DND-41 (cell line): ENCODE results near the gene BSG.

Experiments used
- ATAC-seq: fragments of 200-7000 bp; cut with Tn5 transposase; 3 replicates; pipeline ENCODE4 v1.9.1; 2021; ENCODE audit warnings: low read depth; ENCODE audit not compliant: insufficient read depth
- DNase-seq: peaks from one replicate; pipeline ENCODE4 v3.0.0-alpha.2; 2020
- H2AFZ ChIP-seq: 2 replicates; pipeline ENCODE4 v1.6.0; 2012; ENCODE audit warnings: low read depth, low read length
- H3K27ac ChIP-seq: 2 replicates; pipeline ENCODE4 v1.5.1; 2012; ENCODE audit warnings: low read length, inconsistent platforms
- H3K27me3 ChIP-seq: fragments of 200-600 bp; sonication (generic); 2 replicates; pipeline ENCODE4 v1.6.0; 2012; ENCODE audit warnings: low read length, mild to moderate bottlenecking, inconsistent platforms; ENCODE audit not compliant: insufficient read depth, poor library complexity
- H3K36me3 ChIP-seq: 2 replicates; pipeline ENCODE4 v1.5.1; 2012; ENCODE audit warnings: low read length, inconsistent platforms; ENCODE audit not compliant: insufficient read depth
- H3K4me1 ChIP-seq: 2 replicates; pipeline ENCODE4 v1.5.1; 2012; ENCODE audit warnings: mild to moderate bottlenecking, low read length; ENCODE audit not compliant: insufficient read depth
- H3K4me2 ChIP-seq: 2 replicates; pipeline ENCODE4 v1.6.0; 2012; ENCODE audit warnings: mild to moderate bottlenecking, moderate library complexity, low read length, inconsistent platforms; ENCODE audit not compliant: insufficient read depth
- H3K4me3 ChIP-seq, 2 experiments: fragments of 200-600 bp in 1 of 2; shearing (Covaris generic) in 1 of 2; 2 replicates each; pipeline ENCODE4 v1.5.1; 2012 to 2016; ENCODE audit warnings: inconsistent platforms in 2 of 2, low read length in 2 of 2, mild to moderate bottlenecking in 2 of 2, low read depth in 1 of 2, moderate library complexity in 1 of 2
- H3K79me2 ChIP-seq: 2 replicates; pipeline ENCODE4 v1.6.0; 2012; ENCODE audit warnings: low read length, inconsistent platforms; ENCODE audit not compliant: insufficient read depth
- H3K9ac ChIP-seq: 2 replicates; pipeline ENCODE4 v1.6.0; 2012; ENCODE audit warnings: low read depth, mild to moderate bottlenecking, inconsistent platforms, low read length, moderate library complexity
- H3K9me3 ChIP-seq: 2 replicates; pipeline ENCODE4 v1.5.1; 2012; ENCODE audit warnings: low read length, moderate library complexity, mild to moderate bottlenecking, inconsistent platforms; ENCODE audit not compliant: insufficient read depth, severe bottlenecking
- H4K20me1 ChIP-seq: 2 replicates; pipeline ENCODE4 v1.6.0; 2012; ENCODE audit warnings: low read length; ENCODE audit not compliant: insufficient read depth
- CTCF ChIP-seq: IDR thresholded peaks from 2 replicates; pipeline ENCODE4 v1.5.1; 2012; ENCODE audit warnings: borderline replicate concordance, low read length, moderate library complexity, mild to moderate bottlenecking; ENCODE audit not compliant: poor library complexity, severe bottlenecking; ENCODE audit errors: extremely low read depth
- EZH2 ChIP-seq: IDR thresholded peaks from 3 replicates; pipeline ENCODE4 v1.6.1; 2012; ENCODE audit warnings: borderline replicate concordance, low read depth, mild to moderate bottlenecking, moderate library complexity, low read length, inconsistent platforms; ENCODE audit not compliant: severe bottlenecking

The BSG gene

GRCh38 chr19:611481-611868 is 39.1 kb downstream of the BSG start:
- Histone ChIP-seq H3K27ac (peak overlapping the region; percentile 82), H3K4me3 (peak overlapping the region in 1 of 2 experiments; percentile 54; a peak in 3 of 4 replicates), H3K27me3 (no peaks in the 10 kb centered on the region), H3K9me3 (no peaks in the 10 kb centered on the region), H3K79me2 (no peaks in the 10 kb centered on the region), H3K4me1 (peaks cover 24% of the 10 kb centered on the region), H4K20me1 (0 out of 2 replicates have a peak, but pooled peaks cover 3% of the 10 kb centered on the region), H3K4me2 (peak overlapping the region; percentile 73), H3K9ac (peak overlapping the region; percentile 53), H3K36me3 (peaks cover 19% of the 10 kb centered on the region), H2AFZ (peak overlapping the region; percentile 74)
- DNase-seq (no peak), ATAC-seq (no peak)
- TF ChIP-seq CTCF (no peak), EZH2 (no peak)

GRCh38 chr19:612941-613340 is 40.5 kb downstream of the BSG start:
- DNase-seq: no peak
- Histone ChIP-seq H3K9me3 (no peaks in the 10 kb centered on the region), H3K27me3 (no peaks in the 10 kb centered on the region), H3K9ac (no peak overlapping the region), H3K4me1 (peaks cover 24% of the 10 kb centered on the region), H2AFZ (no peak overlapping the region), H3K4me2 (no peak overlapping the region), H3K27ac (no peak overlapping the region), H3K4me3 (no peak overlapping the region), H3K79me2 (no peaks in the 10 kb centered on the region), H3K36me3 (peaks cover 27% of the 10 kb centered on the region), H4K20me1 (peaks cover 3% of the 10 kb centered on the region; the same call in 1 of the 2 replicates)
- TF ChIP-seq EZH2 (no peak), CTCF (no peak)
- no peak for ATAC-seq

- H3K9me3 ChIP-seq: no peaks in the 10 kb centered on the region
- peaks cover 24% of the 10 kb centered on the region for H3K4me1 ChIP-seq
- ATAC-seq (no peak), DNase-seq (no peak)
- H3K79me2 ChIP-seq: no peaks in the 10 kb centered on the region
- H3K4me3 ChIP-seq: no peak overlapping the region
- H4K20me1 ChIP-seq: peaks cover 3% of the 10 kb centered on the region; the same call in 1 of the 2 replicates
- TF ChIP-seq CTCF (no peak), EZH2 (no peak)
- no peaks in the 10 kb centered on the region for H3K27me3 ChIP-seq
- no peak overlapping the region for H3K9ac ChIP-seq
- peaks cover 38% of the 10 kb centered on the region for H3K36me3 ChIP-seq
- H2AFZ ChIP-seq: no peak overlapping the region
- no peak overlapping the region for H3K27ac ChIP-seq
- no peak overlapping the region for H3K4me2 ChIP-seq
Measured at GRCh38 chr19:613732-614567, 41.6 kb downstream of the BSG start.

GRCh38 chr19:615619-616018 is 43.2 kb downstream of the BSG start:
- Histone ChIP-seq H3K9me3 (no peaks in the 10 kb centered on the region), H2AFZ (no peak overlapping the region), H3K27me3 (no peaks in the 10 kb centered on the region), H3K4me1 (peaks cover 16% of the 10 kb centered on the region), H4K20me1 (peaks cover 3% of the 10 kb centered on the region; the same call in 1 of the 2 replicates), H3K79me2 (no peaks in the 10 kb centered on the region), H3K36me3 (peaks cover 53% of the 10 kb centered on the region), H3K4me3 (no peak overlapping the region), H3K27ac (no peak overlapping the region), H3K9ac (no peak overlapping the region), H3K4me2 (no peak overlapping the region)
- TF ChIP-seq EZH2 (no peak), CTCF (no peak)
- DNase-seq (no peak), ATAC-seq (no peak)
